Measurements from ENCODE around the gene MYF5.

The MYF5 gene

GRCh38 chr12:80710727-80711449 lies 5.8 kb upstream of the MYF5 start:
- DNase-seq (no peak), ATAC-seq (replicated peaks) (no peak)
- Mint-ChIP-seq H3K36me3 (ENCODE audit: insufficient read depth) (no peaks in the 10 kb centered on the region), H3K4me1 (ENCODE audit: low read depth in 2 of 2) (no peaks in the 10 kb centered on the region), H3K27me3 (peaks cover 0 to 26% of the 10 kb centered on the region in 2 donors), H3K27ac (no peak overlapping the region), H3K4me3 (no peak overlapping the region), H3K9me3 (peaks cover 7 to 9% of the 10 kb centered on the region in 2 donors)

GRCh38 chr12:80711866-80712265 lies 4.8 kb upstream of the MYF5 start:
- no peak overlapping the region for H3K4me3 Mint-ChIP-seq
- H3K9me3 Mint-ChIP-seq: peaks cover 7 to 10% of the 10 kb centered on the region in 2 donors
- ATAC-seq (replicated peaks): no peak
- H3K27me3 Mint-ChIP-seq: peaks cover 0 to 26% of the 10 kb centered on the region in 2 donors
- no peak for DNase-seq
- no peaks in the 10 kb centered on the region for H3K36me3 Mint-ChIP-seq (ENCODE audit: insufficient read depth)
- H3K4me1 Mint-ChIP-seq (ENCODE audit: low read depth in 2 of 2): no peaks in the 10 kb centered on the region
- no peak overlapping the region for H3K27ac Mint-ChIP-seq

GRCh38 chr12:80712866-80713265 lies 3.8 kb upstream of the MYF5 start:
- Mint-ChIP-seq H3K27me3 (peaks cover 0 to 20% of the 10 kb centered on the region in 2 donors), H3K36me3 (ENCODE audit: insufficient read depth) (no peaks in the 10 kb centered on the region), H3K4me1 (ENCODE audit: low read depth in 2 of 2) (no peaks in the 10 kb centered on the region), H3K27ac (no peak overlapping the region), H3K9me3 (peaks cover 6 to 7% of the 10 kb centered on the region in 2 donors), H3K4me3 (no peak overlapping the region)
- DNase-seq (no peak), ATAC-seq (replicated peaks) (no peak)

DNA sequence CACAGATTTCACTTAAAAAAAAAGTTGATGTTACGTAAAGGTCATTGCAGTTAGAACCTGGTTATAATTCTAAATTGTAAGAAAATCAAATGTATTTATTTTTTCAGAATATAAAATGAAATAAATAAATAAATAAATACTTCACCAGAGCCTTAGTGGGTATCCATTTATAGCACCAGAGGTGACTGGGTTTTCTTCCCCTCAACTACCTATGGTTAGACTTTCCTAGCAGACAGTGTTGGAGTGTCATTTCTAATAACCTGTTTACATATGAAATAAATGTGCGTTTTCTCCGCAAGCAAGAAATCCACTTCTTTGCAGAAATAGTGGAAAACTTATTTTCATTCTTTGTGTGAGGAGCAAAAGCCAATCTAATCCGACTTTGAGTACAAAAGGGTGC lies 3.3 kb upstream of the MYF5 start:
- H3K27ac Mint-ChIP-seq: no peak overlapping the region
- DNase-seq: no peak
- ATAC-seq (replicated peaks): no peak
- H3K27me3 Mint-ChIP-seq: peaks cover 0 to 20% of the 10 kb centered on the region in 2 donors
- H3K9me3 Mint-ChIP-seq: peaks cover 6 to 7% of the 10 kb centered on the region in 2 donors
- no peak overlapping the region for H3K4me3 Mint-ChIP-seq
- no peaks in the 10 kb centered on the region for H3K36me3 Mint-ChIP-seq (ENCODE audit: insufficient read depth)
- H3K4me1 Mint-ChIP-seq (ENCODE audit: low read depth in 2 of 2): no peaks in the 10 kb centered on the region

DNA sequence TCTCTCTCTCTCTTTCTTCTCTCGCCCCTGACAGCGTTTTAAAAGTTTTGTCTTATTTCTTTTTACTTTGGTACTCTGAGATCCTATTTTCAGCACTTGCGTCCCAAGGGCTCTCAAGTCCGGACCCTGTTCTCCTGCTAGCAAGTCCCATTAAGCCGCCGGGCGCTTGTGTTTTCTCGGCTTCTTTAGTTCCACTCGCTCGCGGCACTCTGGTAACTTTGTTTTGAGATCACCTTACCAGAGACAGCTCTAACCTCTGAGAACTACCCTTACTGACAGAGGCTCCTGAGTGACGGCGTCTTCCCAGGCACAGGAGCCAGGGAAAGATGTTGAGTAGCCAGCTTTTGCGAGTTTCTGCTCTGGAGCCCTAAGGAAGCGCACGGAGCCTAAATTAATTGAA lies 2.7 kb upstream of the MYF5 start:
- Mint-ChIP-seq H3K4me3 (no peak overlapping the region), H3K4me1 (ENCODE audit: low read depth in 2 of 2) (no peaks in the 10 kb centered on the region), H3K36me3 (ENCODE audit: insufficient read depth) (no peaks in the 10 kb centered on the region), H3K27me3 (peaks cover 0 to 20% of the 10 kb centered on the region in 2 donors), H3K9me3 (peaks cover 3 to 7% of the 10 kb centered on the region in 2 donors), H3K27ac (no peak overlapping the region)
- ATAC-seq (replicated peaks) (no peak), DNase-seq (no peak)

GRCh38 chr12:80714846-80715245 lies 1.9 kb upstream of the MYF5 start:
- H3K4me3 Mint-ChIP-seq: no peak overlapping the region
- H3K27me3 Mint-ChIP-seq: peaks cover 0 to 17% of the 10 kb centered on the region in 2 donors
- no peaks in the 10 kb centered on the region for H3K4me1 Mint-ChIP-seq (ENCODE audit: low read depth in 2 of 2)
- ATAC-seq (replicated peaks): no peak
- peaks cover 3 to 7% of the 10 kb centered on the region in 2 donors for H3K9me3 Mint-ChIP-seq
- H3K27ac Mint-ChIP-seq: no peak overlapping the region
- no peak for DNase-seq
- no peaks in the 10 kb centered on the region for H3K36me3 Mint-ChIP-seq (ENCODE audit: insufficient read depth)

GRCh38 chr12:80715713-80716249 lies 931 bp upstream of the MYF5 start:
- Mint-ChIP-seq H3K27me3 (peaks cover 0 to 8% of the 10 kb centered on the region in 2 donors), H3K27ac (no peak overlapping the region), H3K36me3 (ENCODE audit: insufficient read depth) (no peaks in the 10 kb centered on the region), H3K4me3 (no peak overlapping the region), H3K4me1 (ENCODE audit: low read depth in 2 of 2) (no peaks in the 10 kb centered on the region), H3K9me3 (peaks cover 0 to 3% of the 10 kb centered on the region in 2 donors)
- ATAC-seq (replicated peaks) (no peak), DNase-seq (no peak)

GRCh38 chr12:80717856-80718255 lies 1.1 kb downstream of the MYF5 start:
- H3K27ac Mint-ChIP-seq: no peak overlapping the region
- peaks cover 0 to 8% of the 10 kb centered on the region in 2 donors for H3K27me3 Mint-ChIP-seq
- no peaks in the 10 kb centered on the region for H3K36me3 Mint-ChIP-seq (ENCODE audit: insufficient read depth)
- no peak for ATAC-seq (replicated peaks)
- no peak for DNase-seq
- H3K9me3 Mint-ChIP-seq: peaks cover 0 to 3% of the 10 kb centered on the region in 2 donors
- no peaks in the 10 kb centered on the region for H3K4me1 Mint-ChIP-seq (ENCODE audit: low read depth in 2 of 2)
- H3K4me3 Mint-ChIP-seq: no peak overlapping the region

DNA sequence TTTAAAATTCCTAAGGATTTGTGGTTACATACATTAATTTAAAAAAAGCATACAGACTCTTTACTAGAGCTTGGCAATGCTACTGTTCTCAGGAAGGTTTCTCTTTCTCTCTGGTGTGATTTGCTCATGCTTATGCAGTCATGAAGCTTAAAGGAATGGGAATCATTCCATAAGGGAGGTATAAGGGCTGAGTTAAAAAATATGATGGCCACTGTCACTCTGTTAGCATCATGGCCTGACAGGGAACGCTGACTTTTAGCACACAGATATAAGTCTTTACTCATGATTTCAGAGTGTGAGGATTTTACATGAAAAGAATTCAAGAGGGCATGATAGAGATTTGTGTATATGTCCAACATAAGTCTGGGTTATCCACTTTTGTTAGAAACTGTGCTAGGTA lies 3.8 kb downstream of the MYF5 start:
- Mint-ChIP-seq H3K4me3 (no peak overlapping the region), H3K27ac (no peak overlapping the region), H3K27me3 (no peaks in the 10 kb centered on the region), H3K4me1 (ENCODE audit: low read depth in 2 of 2) (no peaks in the 10 kb centered on the region), H3K9me3 (peaks cover 0 to 3% of the 10 kb centered on the region in 2 donors), H3K36me3 (ENCODE audit: insufficient read depth) (no peaks in the 10 kb centered on the region)
- no peak for DNase-seq
- ATAC-seq (replicated peaks): no peak

GRCh38 chr12:80721326-80721725 lies 4.6 kb downstream of the MYF5 start:
- no peak for DNase-seq
- no peaks in the 10 kb centered on the region for H3K4me1 Mint-ChIP-seq (ENCODE audit: low read depth in 2 of 2)

DNA sequence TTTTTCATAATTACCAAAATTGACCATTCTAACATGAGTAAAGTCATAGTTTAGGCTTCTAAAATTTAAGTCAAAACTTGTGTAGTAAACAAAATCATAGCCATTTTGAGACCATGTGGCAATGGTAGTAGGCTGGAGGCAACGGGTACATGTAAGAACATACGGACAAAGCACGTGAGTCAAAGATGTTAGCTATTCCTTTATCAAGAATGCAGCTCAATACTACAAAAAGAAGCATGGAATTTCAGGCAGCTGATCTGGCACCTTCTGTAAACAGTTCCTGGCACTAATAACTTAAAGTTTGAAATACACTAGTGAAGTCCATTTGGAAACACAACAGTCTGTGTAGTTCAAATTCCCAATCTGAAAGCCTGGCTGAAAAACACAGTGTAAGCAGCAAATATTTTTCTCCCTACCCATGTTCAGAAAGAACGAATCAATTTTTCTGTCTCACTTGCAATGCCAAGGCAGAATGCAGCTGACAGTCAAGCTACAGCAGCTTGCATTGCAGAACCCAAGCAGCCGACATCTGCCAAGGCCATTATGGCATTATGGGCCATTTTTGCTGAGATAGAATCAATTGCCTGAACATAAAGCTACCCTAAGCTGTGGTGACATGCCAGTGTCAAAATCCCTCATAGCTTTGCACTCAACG lies 29.3 kb downstream of the MYF5 start:
- Mint-ChIP-seq H3K27me3 (no peaks in the 10 kb centered on the region), H3K36me3 (ENCODE audit: insufficient read depth) (no peaks in the 10 kb centered on the region), H3K27ac (no peak overlapping the region), H3K4me1 (ENCODE audit: low read depth in 2 of 2) (no peaks in the 10 kb centered on the region), H3K4me3 (no peak overlapping the region), H3K9me3 (peaks cover 6 to 14% of the 10 kb centered on the region in 2 donors)
- ATAC-seq (replicated peaks): no peak
- DNase-seq: no peak

More at GRCh38 chr12:80721326-80721725, 4.6 kb downstream of the MYF5 start:
- Mint-ChIP-seq H3K36me3 (ENCODE audit: insufficient read depth) (no peaks in the 10 kb centered on the region), H3K4me3 (no peak overlapping the region), H3K9me3 (no peaks in the 10 kb centered on the region), H3K27ac (no peak overlapping the region), H3K27me3 (no peaks in the 10 kb centered on the region)
- no peak for ATAC-seq (replicated peaks)

GRCh38 chr12:80747800-80748199 lies 31.1 kb downstream of the MYF5 start:
- Mint-ChIP-seq H3K27ac (no peak overlapping the region), H3K27me3 (no peaks in the 10 kb centered on the region), H3K9me3 (peaks cover 6 to 16% of the 10 kb centered on the region in 2 donors), H3K36me3 (ENCODE audit: insufficient read depth) (no peaks in the 10 kb centered on the region), H3K4me3 (no peak overlapping the region), H3K4me1 (ENCODE audit: low read depth in 2 of 2) (no peaks in the 10 kb centered on the region)
- no peak for ATAC-seq (replicated peaks)
- no peak for DNase-seq

DNA sequence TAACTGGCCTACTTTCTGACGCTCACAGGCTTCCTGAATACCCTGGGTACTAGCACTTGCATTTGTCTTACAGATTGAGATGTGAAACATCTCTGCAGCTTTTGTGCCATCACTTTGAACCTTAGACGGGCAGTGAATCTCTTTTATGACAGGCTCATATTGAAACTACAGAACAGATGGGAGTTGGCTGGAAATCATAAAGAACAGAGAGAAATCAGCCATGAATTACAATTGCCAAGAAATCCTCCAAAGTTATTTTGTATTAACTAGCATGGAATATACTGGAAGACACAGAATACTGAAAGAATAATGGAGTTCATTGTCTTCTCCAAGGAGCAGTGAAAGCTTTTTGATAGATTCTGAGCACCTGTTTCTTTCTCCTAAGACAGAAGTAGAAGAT lies 32.7 kb downstream of the MYF5 start:
- H3K27ac Mint-ChIP-seq: no peak overlapping the region
- no peak for DNase-seq
- H3K4me3 Mint-ChIP-seq: no peak overlapping the region
- no peaks in the 10 kb centered on the region for H3K36me3 Mint-ChIP-seq (ENCODE audit: insufficient read depth)
- no peaks in the 10 kb centered on the region for H3K27me3 Mint-ChIP-seq
- peaks cover 6 to 10% of the 10 kb centered on the region in 2 donors for H3K9me3 Mint-ChIP-seq
- ATAC-seq (replicated peaks): no peak
- H3K4me1 Mint-ChIP-seq (ENCODE audit: low read depth in 2 of 2): no peaks in the 10 kb centered on the region

DNA sequence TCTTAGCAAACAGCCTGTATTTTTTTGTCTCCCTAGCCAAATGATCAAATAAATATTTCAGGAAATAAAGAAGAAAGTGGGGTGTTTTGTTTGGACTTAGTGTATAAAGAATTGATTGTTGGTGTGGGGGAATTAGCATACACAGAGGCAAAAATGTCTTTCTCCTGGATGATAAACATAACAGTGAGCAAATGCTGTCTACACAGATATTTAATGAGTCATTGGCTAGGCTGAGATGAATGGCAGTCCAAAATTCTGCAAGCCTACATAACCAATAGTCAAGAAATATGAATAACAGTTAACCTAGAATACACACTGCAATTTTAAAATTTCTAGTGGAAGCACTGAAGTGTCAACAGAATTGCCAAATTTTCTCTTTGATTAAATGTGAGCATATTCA lies 35.8 kb downstream of the MYF5 start:
- ATAC-seq (replicated peaks) (no peak), DNase-seq (no peak)
- no peaks in the 10 kb centered on the region for H3K4me1 Mint-ChIP-seq (ENCODE audit: low read depth in 2 of 2)
- H3K4me3 Mint-ChIP-seq: no peak overlapping the region
- no peaks in the 10 kb centered on the region for H3K36me3 Mint-ChIP-seq (ENCODE audit: insufficient read depth)
- no peaks in the 10 kb centered on the region for H3K27me3 Mint-ChIP-seq
- peaks cover 12 to 16% of the 10 kb centered on the region in 2 donors for H3K9me3 Mint-ChIP-seq
- no peak overlapping the region for H3K27ac Mint-ChIP-seq

All from effector memory CD8-positive, alpha-beta T cell (primary cell).